T-helper 17 cell (primary cell): ENCODE data around the gene DNAH9. TPM values are rescaled to one million over a fixed set of nuclear protein-coding genes. Genes with fewer than 3 reads are reported as not detected.

Experiments used
- ATAC-seq: fragments of 150-1000 bp; cut with Tn5 transposase; 2 replicates; pipeline ENCODE4 v1.10.0; 2021; ENCODE audit warnings: mild to moderate bottlenecking, moderate library complexity
- DNase-seq, 3 donors: peaks; one replicate each; pipeline versions ENCODE4 v3.0.0 to v3.0.0-alpha.2; 2020 to 2021
- H3K9me3 ChIP-seq: one replicate; pipeline ENCODE4 v1.7.0; 2013; ENCODE audit warnings: low read length, mild to moderate bottlenecking; ENCODE audit not compliant: control insufficient read depth, poor library complexity, severe bottlenecking
- H3K27ac Mint-ChIP-seq: one replicate; pipeline ENCODE4 v1.8.0; 2022; ENCODE audit warnings: mild to moderate bottlenecking, moderate library complexity, mixed read lengths
- H3K27me3 Mint-ChIP-seq: one replicate; pipeline ENCODE4 v1.8.0; 2022; ENCODE audit warnings: mixed read lengths
- H3K36me3 Mint-ChIP-seq: one replicate; pipeline ENCODE4 v1.8.0; 2022; ENCODE audit warnings: low read depth, mixed read lengths
- H3K4me1 Mint-ChIP-seq: one replicate; pipeline ENCODE4 v1.8.0; 2022; ENCODE audit warnings: mild to moderate bottlenecking, mixed read lengths
- H3K4me3 Mint-ChIP-seq: one replicate; pipeline ENCODE4 v1.8.0; 2022; ENCODE audit warnings: mild to moderate bottlenecking, moderate library complexity, mixed read lengths
- total RNA-seq, 4 donors: library from RNA in 2 of 4; stranded (reverse) in 2 of 4; gene quantifications; one replicate each; pipeline ENCODE4 v1.2.3 and lab custom pipeline; 2022 to 2026

The DNAH9 gene
- total RNA-seq, 2 donors from 2014 or later = not detected

DNA sequence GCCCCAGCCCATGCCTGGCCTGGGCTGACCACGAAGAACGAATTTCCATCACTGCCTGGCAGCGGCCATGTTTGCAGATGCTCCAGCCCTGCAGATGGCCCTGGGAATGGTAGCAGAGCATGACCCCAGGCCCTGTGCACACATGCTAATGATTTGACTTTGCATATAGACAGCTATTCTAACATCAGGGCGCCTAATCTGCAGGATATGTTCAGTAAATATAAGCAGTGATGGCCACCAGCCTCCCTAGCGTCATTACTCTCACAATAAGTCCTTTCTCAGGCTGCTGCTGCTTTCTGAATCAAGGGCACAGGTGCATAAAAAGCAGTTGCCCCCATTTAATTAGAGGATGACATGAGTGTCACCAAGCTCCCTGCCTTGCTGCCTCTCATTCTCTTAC, 24.2 kb downstream of the DNAH9 start:
- H3K4me3 Mint-ChIP-seq = no peak overlapping the region
- H3K27me3 Mint-ChIP-seq = no peaks in the 10 kb centered on the region

DNA sequence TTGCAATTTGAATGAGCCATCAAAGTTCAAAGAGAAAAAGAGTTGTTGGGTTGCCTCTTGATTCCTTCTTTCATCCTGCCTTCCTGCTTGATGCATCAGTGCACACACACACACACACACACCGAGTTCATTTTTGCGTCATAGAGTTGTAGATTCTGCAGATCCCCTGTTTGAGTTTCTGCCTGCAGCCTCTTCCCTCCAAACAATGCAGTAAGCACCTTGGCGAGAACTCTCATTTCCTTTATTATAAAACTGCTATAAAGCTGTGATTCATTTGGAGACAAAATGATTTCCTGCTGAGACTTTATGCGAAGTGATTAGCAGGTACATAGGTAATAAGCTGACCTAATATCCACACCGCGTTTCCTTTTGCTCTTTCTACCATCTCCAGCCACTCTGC, 26.7 kb downstream of the DNAH9 start:
- Mint-ChIP-seq H3K4me1 (no peaks in the 10 kb centered on the region), H3K27ac (no peak overlapping the region), H3K27me3 (no peaks in the 10 kb centered on the region), H3K4me3 (no peak overlapping the region), H3K36me3 (no peaks in the 10 kb centered on the region)
- no peaks in the 10 kb centered on the region for H3K9me3 ChIP-seq
- ATAC-seq (no peak), DNase-seq (no peak)

More for the DNA sequence above, 24.2 kb downstream of the DNAH9 start:
- H3K9me3 ChIP-seq = no peaks in the 10 kb centered on the region
- no peak for ATAC-seq
- DNase-seq = no peak
- H3K4me1 Mint-ChIP-seq = no peaks in the 10 kb centered on the region
- H3K36me3 Mint-ChIP-seq = no peaks in the 10 kb centered on the region
- H3K27ac Mint-ChIP-seq = no peak overlapping the region

DNA sequence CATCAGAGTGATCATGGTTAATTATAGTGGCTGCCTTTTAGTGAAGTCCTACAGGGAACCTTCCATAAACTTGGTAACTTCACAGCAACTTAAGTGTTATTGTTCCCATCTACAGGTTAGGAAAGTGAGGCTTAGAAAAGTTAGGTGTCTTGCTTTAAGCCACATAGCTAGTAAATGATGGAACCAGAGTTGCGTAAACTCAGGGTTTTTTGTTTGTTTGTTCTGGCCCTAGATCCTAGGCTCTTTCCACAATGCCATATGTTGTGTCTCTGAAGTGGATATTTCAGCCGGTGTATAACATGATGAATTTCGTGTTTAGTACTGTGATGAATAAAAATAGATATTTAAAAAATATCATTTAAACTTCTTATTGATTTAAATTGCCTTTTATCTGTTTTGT, 27.6 kb downstream of the DNAH9 start:
- Mint-ChIP-seq H3K4me1 (no peaks in the 10 kb centered on the region), H3K27me3 (no peaks in the 10 kb centered on the region), H3K36me3 (no peaks in the 10 kb centered on the region), H3K4me3 (no peak overlapping the region), H3K27ac (no peak overlapping the region)
- H3K9me3 ChIP-seq = no peaks in the 10 kb centered on the region
- DNase-seq = no peak
- ATAC-seq = no peak

DNA sequence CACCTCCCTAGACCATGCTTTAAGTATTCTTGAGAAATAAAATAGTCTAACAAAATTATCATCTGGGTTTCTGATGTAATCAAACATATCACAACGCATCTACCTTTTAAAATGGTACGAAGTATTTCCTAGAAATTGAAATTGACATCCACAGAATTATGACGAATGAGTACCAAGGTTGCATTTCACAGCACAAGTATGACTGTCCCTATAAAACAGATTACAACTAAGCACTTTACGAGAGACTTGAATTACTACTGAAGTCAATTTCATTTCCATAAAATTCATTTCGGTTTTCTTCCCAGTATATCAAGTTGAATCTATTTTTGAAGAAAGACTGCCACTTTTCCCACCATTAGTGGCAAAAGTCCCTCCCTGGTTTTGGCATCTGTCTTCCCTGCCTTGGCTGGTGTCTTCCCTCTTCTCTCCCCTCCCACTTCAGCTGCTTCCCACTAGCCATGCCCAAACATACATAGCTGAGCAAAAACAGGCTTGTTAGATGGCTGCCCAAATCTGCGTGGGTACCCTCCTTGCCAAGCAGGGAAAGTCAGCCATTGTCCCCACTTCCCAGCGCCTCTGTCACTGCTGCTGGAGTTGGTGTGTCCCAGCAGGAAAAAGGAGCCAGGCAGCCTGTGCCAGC, 29.2 kb downstream of the DNAH9 start:
- H3K4me3 Mint-ChIP-seq = no peak overlapping the region
- no peak for DNase-seq
- no peaks in the 10 kb centered on the region for H3K9me3 ChIP-seq
- ATAC-seq = no peak
- H3K4me1 Mint-ChIP-seq = no peaks in the 10 kb centered on the region
- no peak overlapping the region for H3K27ac Mint-ChIP-seq
- no peaks in the 10 kb centered on the region for H3K36me3 Mint-ChIP-seq
- no peaks in the 10 kb centered on the region for H3K27me3 Mint-ChIP-seq

DNA sequence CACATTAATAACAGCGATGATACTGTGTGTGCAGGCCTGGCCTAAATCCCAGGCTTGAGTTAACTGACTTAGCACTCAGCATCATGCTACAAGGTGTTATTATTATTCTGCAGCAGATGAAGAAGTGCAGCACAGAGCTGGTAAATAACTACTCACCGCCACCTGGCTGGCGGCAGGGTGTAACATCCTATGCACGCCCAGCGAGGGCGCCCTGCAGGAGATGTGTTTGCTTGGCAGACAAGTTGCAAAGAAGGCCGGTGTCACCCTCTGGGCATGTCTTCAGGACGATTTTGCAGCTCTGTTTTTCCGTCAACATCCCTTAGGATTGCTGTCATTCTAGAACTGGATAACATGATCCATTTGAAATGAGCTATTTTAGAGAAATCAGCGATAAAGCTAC, 30.1 kb downstream of the DNAH9 start:
- Mint-ChIP-seq H3K4me3 (no peak overlapping the region), H3K4me1 (no peaks in the 10 kb centered on the region), H3K27ac (no peak overlapping the region), H3K27me3 (no peaks in the 10 kb centered on the region), H3K36me3 (no peaks in the 10 kb centered on the region)
- DNase-seq (no peak), ATAC-seq (no peak)
- H3K9me3 ChIP-seq = no peaks in the 10 kb centered on the region

DNA sequence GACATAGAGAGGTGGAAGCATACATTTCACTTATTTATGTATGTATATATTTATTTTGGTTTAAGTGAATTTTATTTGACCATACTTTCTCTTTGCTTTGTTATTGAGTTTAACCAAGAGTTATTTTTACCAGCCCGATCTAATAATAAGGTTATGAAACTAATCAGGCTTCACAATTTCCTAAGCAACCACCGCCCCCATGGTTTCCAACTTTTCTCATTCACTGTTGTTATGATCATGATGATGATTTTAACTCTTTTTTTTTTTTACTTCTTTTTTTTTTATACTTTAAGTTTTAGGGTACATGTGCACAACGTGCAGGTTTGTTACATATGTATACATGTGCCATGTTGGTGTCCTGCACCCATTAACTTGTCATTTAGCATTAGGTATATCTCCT, 30.6 kb downstream of the DNAH9 start:
- DNase-seq (no peak), ATAC-seq (no peak)
- no peak overlapping the region for H3K4me3 Mint-ChIP-seq
- no peaks in the 10 kb centered on the region for H3K4me1 Mint-ChIP-seq
- no peaks in the 10 kb centered on the region for H3K9me3 ChIP-seq
- no peaks in the 10 kb centered on the region for H3K27me3 Mint-ChIP-seq
- no peaks in the 10 kb centered on the region for H3K36me3 Mint-ChIP-seq
- H3K27ac Mint-ChIP-seq = no peak overlapping the region

DNA sequence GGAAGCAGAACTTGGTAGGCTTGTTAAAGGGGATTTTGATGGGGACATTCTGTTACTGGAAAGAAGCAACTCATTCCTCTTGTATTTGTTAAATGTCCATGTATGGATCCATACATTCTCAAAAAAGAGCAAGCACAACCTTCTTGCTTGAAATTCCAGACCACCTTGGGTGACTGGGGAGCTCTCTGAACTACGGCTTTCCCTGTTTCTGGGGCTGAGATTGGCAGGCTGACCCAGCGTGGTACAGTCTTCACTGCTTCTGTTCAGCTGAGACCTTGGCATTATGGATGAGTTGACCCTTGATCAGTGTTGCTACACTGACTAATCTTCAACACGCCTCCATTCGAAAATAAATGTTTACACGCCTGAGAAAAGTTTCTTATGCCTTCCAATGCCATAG, 38.5 kb downstream of the DNAH9 start:
- Mint-ChIP-seq H3K4me3 (no peak overlapping the region), H3K27me3 (peaks cover 9% of the 10 kb centered on the region), H3K36me3 (no peaks in the 10 kb centered on the region)

DNA sequence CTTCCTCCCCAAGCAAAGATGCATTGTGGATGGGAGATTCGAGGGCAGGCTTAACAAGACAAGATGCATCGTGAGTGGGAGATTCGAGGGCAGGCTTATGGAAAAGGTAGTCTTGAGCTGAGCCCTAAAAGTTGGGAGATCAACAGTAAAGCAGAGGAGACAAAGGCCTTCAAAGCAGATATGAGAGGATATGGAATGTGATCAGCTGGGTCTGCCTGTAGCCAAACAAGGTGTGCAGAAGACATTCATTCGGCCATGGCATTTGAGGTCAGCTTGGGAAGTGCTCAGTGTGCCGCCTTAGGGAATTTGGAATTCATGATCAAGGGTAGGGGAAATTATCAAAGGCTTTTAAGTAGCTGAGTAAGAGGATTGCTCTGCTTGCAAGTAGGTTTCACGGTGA, 39.5 kb downstream of the DNAH9 start:
- no peaks in the 10 kb centered on the region for H3K9me3 ChIP-seq
- no peak for DNase-seq
- no peak for ATAC-seq
- no peak overlapping the region for H3K4me3 Mint-ChIP-seq
- no peak overlapping the region for H3K27ac Mint-ChIP-seq
- no peaks in the 10 kb centered on the region for H3K4me1 Mint-ChIP-seq
- H3K27me3 Mint-ChIP-seq = peaks cover 9% of the 10 kb centered on the region
- H3K36me3 Mint-ChIP-seq = no peaks in the 10 kb centered on the region

More for the DNA sequence above, 38.5 kb downstream of the DNAH9 start:
- ATAC-seq (no peak), DNase-seq (no peak)
- Mint-ChIP-seq H3K27ac (no peak overlapping the region), H3K4me1 (no peaks in the 10 kb centered on the region)
- no peaks in the 10 kb centered on the region for H3K9me3 ChIP-seq

DNA sequence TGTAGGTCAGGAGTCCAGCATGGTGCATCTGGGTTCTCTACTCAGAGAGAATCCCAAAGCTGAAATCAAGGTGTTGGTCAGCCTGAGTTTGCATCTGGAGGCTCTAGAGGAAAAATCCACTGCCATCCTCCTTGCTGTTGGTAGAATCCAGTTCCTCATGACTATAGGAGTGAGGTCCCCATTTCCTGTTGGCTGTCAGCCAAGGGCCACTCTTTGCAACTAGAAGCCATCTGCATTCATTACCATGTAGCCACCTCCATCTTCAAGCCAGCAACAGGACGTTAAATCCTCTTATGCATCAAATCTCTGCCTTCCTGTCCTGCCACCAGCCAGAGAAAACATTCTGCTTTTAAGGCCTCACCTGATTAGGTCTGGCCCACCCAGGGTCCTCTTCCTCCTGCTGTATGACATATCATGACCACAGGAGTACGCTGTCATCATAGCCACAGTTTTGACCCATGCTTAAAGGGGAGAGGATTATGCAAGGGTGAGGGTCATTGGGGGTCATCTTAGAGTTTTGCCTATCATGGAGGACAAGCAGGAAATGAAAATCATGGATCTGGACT, 40.5 kb downstream of the DNAH9 start:
- Mint-ChIP-seq H3K4me1 (no peaks in the 10 kb centered on the region), H3K27me3 (peaks cover 9% of the 10 kb centered on the region), H3K4me3 (no peak overlapping the region), H3K36me3 (no peaks in the 10 kb centered on the region), H3K27ac (no peak overlapping the region)
- no peaks in the 10 kb centered on the region for H3K9me3 ChIP-seq
- DNase-seq (no peak), ATAC-seq (no peak)

DNA sequence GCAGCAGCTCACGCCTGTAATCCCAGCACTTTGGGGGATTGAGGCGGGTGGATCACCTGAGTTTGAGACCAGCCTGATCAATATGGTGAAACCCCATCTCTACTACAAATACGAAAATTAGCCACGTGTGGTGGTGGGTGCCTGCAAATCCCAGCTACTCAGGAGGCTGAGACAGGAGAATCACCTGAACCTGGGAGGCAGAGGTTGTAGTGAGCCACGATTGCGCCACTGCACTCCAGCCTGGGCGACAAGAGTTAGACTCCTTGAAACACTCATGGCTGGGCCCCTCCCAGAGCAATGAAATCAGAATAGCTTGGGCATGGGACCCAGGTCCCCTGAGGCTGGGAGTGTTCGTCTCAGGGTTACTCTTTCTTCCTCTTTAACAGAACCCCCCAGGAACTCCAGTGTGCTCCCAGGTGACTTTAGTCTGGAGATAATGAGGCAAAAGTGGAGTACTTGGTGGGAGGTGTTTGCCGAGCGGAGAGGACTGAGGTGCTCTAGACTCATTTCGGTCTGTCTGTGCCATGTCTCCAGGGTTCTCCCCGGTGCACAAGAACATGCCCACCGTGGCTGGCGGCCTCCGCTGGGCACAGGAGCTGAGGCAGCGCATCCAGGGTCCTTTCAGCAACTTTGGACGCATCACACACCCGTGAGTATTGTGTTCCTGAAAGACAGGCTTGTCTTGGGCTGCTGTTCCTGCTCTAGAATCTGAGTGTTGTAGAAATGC, 41.6 kb downstream of the DNAH9 start:
- Mint-ChIP-seq H3K4me3 (no peak overlapping the region), H3K36me3 (no peaks in the 10 kb centered on the region), H3K27me3 (peaks cover 9% of the 10 kb centered on the region), H3K4me1 (no peaks in the 10 kb centered on the region), H3K27ac (no peak overlapping the region)
- ATAC-seq = no peak
- H3K9me3 ChIP-seq = no peaks in the 10 kb centered on the region
- no peak for DNase-seq

DNA sequence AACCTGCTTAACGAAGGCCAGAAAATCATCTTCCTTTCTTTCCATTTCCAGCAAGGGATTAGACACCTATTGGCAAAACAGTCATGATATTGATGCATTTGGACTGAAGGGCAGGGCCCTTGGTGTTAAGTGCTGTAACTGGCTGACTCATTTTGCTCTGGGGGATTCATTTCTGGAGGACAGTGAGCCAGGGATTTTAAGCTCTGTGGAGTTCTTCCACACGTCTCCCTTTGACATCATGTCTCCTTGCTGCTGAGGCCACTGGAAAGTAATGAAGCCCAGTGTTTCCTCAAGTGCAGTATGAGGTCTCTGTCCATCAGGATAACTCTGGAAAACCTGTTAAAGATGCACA, 42.2 kb downstream of the DNAH9 start:
- H3K27ac Mint-ChIP-seq = no peak overlapping the region
- ATAC-seq = no peak
- no peak overlapping the region for H3K4me3 Mint-ChIP-seq
- H3K4me1 Mint-ChIP-seq = no peaks in the 10 kb centered on the region
- H3K36me3 Mint-ChIP-seq = no peaks in the 10 kb centered on the region
- H3K27me3 Mint-ChIP-seq = peaks cover 9% of the 10 kb centered on the region
- H3K9me3 ChIP-seq = no peaks in the 10 kb centered on the region
- no peak for DNase-seq

DNA sequence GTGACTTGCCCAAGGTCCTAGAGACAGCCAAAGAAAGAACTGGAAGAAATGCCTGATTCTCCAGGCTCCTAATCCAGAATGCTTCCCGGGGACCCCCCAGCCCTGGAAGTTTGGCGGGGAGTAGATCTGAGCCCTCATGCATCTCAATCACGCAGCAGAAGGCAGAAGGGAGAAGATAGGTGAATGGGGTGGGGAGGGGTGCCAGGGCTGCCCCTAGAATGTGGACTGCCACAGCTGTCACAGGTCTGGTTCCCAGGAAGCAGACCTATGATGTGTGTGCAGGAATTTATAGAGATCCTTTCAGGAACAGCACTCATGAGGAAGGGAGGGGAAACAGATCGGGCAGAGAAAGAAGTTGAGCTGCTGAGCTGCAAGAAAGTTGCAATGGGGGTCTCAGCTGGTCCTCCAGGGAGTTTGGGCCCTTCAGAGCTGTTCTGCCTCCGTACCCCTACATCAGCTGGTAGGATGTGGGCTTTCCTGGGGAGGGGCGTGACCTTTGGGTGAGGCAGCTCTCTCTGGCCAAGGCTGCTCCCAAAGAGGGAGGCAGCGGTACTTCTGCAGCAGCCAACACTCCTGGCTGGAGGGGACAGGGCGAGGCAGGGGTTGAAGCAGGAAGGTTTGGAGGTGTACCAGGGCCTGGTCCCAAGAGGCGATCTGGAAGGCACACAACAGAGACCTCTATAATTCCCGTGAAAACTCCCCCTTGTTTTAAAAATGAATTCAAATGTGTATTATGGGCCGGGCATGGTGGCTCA, 43.4 kb downstream of the DNAH9 start:
- Mint-ChIP-seq H3K27ac (no peak overlapping the region), H3K4me1 (no peaks in the 10 kb centered on the region), H3K27me3 (peaks cover 9% of the 10 kb centered on the region), H3K4me3 (no peak overlapping the region), H3K36me3 (no peaks in the 10 kb centered on the region)
- DNase-seq (no peak), ATAC-seq (no peak)
- H3K9me3 ChIP-seq = no peaks in the 10 kb centered on the region

DNA sequence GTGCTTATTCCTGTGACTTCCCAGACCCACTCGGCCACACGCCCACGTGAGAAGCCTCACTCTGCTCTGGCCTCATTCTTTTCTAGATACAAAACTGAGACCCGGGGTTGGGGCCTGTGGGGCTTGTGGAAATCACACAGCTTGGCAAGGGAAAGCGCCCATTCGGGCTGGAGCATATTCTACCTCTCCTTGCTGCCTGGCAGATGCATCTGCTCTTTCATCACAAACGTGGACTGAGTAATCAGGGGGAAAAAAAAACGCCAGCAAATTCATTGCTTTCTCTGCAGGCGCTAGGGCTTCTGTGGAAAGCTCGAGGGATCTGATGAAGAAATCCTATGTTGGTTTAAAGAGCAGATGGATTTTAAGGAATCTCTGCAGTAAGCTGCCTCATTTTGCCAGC, 44.4 kb downstream of the DNAH9 start:
- H3K36me3 Mint-ChIP-seq = no peaks in the 10 kb centered on the region
- no peaks in the 10 kb centered on the region for H3K9me3 ChIP-seq
- H3K4me1 Mint-ChIP-seq = no peaks in the 10 kb centered on the region
- no peak for DNase-seq
- no peak for ATAC-seq
- no peak overlapping the region for H3K4me3 Mint-ChIP-seq
- H3K27me3 Mint-ChIP-seq = peaks cover 9% of the 10 kb centered on the region
- no peak overlapping the region for H3K27ac Mint-ChIP-seq
